ENCODE measurements around the gene SFTA2.

GRCh38 chr6:30938730-30939129, 6.8 kb upstream of the SFTA2 start:
- TF ChIP-seq CTCF (IDR thresholded peaks at IDR 0.05 in 8 of 11, conservative IDR thresholded peaks at IDR 0.05 in 3 of 11) = no peak
- no peak for TF ChIP-seq POLR2AphosphoS5 (IDR thresholded peaks at IDR 0.05)
- no peak for TF ChIP-seq POLR2A (IDR thresholded peaks at IDR 0.05)

Data from spleen (tissue), 7 donors.